ENCODE measurements around the gene NSUN3. TPM values are rescaled to one million over a fixed set of nuclear protein-coding genes. Genes with fewer than 3 reads are reported as not detected.
"Not testable (repeated sequence)": the region's sequence is repeated elsewhere in the genome, so short reads cannot be mapped to it uniquely, and the experiment has no call there.

Gene NSUN3
- total and polyA plus RNA-seq, 9 donors, result 7.1 to 14.9 (median 11.7) TPM

- TF ChIP-seq CTCF (IDR thresholded peaks at IDR 0.05) (no peak), POLR2A (IDR thresholded peaks at IDR 0.05) (no peak), EP300 (IDR thresholded peaks at IDR 0.05) (no peak)
- no peaks in the 10 kb centered on the region for H3K27me3 ChIP-seq
- no peak overlapping the region for H3K4me3 ChIP-seq
- no peak overlapping the region for H3K27ac ChIP-seq
- intact Hi-C loops (cut with DNase I), result no loop called here
- H3K9me3 ChIP-seq, result no peaks in the 10 kb centered on the region
- H3K4me1 ChIP-seq (ENCODE audit: insufficient read depth), result no peaks in the 10 kb centered on the region
- 79 to 80% (median 80%) methylated on average over 3 of the region's 3 CpGs for WGBS, 3 donors
- no peaks in the 10 kb centered on the region for H3K36me3 ChIP-seq
- no peak for DNase-seq
Measured at GRCh38 chr3:94098452-94098851, 35.6 kb downstream of the NSUN3 start.

- H3K4me3 ChIP-seq, result no peak overlapping the region
- H3K36me3 ChIP-seq, result no peaks in the 10 kb centered on the region
- intact Hi-C loops (cut with DNase I), result no loop called here
- no peaks in the 10 kb centered on the region for H3K4me1 ChIP-seq (ENCODE audit: insufficient read depth)
- 95 to 96% (median 96%) methylated on average over 1 of the region's 1 CpG for WGBS, 3 donors
- TF ChIP-seq EP300 (IDR thresholded peaks at IDR 0.05) (no peak), POLR2A (IDR thresholded peaks at IDR 0.05) (no peak), CTCF (IDR thresholded peaks at IDR 0.05) (no peak)
- H3K9me3 ChIP-seq, result no peaks in the 10 kb centered on the region
- no peaks in the 10 kb centered on the region for H3K27me3 ChIP-seq
- no peak overlapping the region for H3K27ac ChIP-seq
- DNase-seq, result no peak
Measured at GRCh38 chr3:94099311-94099710, 36.5 kb downstream of the NSUN3 start.

- H3K9me3 ChIP-seq, result no peaks in the 10 kb centered on the region
- DNase-seq, result no peak
- intact Hi-C loops (cut with DNase I), result no loop called here
- TF ChIP-seq CTCF (IDR thresholded peaks at IDR 0.05) (no peak), POLR2A (IDR thresholded peaks at IDR 0.05) (no peak), EP300 (IDR thresholded peaks at IDR 0.05) (no peak)
- no peaks in the 10 kb centered on the region for H3K4me1 ChIP-seq (ENCODE audit: insufficient read depth)
- no peak overlapping the region for H3K27ac ChIP-seq
- no peak overlapping the region for H3K4me3 ChIP-seq
- 60 to 63% (median 63%) methylated on average over 4 of the region's 4 CpGs for WGBS, 3 donors
- no peaks in the 10 kb centered on the region for H3K36me3 ChIP-seq
- H3K27me3 ChIP-seq, result no peaks in the 10 kb centered on the region
Measured at GRCh38 chr3:94101860-94102259, 39.0 kb downstream of the NSUN3 start.

GRCh38 chr3:94106268-94106667 is 43.4 kb downstream of the NSUN3 start:
- intact Hi-C loops (cut with DNase I), result no loop called here
- WGBS, 3 donors, result 16 to 30% (median 21%) methylated on average over 5 of the region's 5 CpGs

GRCh38 chr3:94110232-94110631 is 47.4 kb downstream of the NSUN3 start:
- H3K9me3 ChIP-seq; H3K4me3 ChIP-seq; intact Hi-C loops (cut with DNase I); H3K27me3 ChIP-seq; DNase-seq; H3K27ac ChIP-seq; H3K4me1 ChIP-seq (ENCODE audit: insufficient read depth); H3K36me3 ChIP-seq: not testable (repeated sequence)

More at GRCh38 chr3:94106268-94106667, 43.4 kb downstream of the NSUN3 start:
- Histone ChIP-seq H3K27ac (no peak overlapping the region), H3K27me3 (no peaks in the 10 kb centered on the region), H3K9me3 (no peaks in the 10 kb centered on the region), H3K4me1 (ENCODE audit: insufficient read depth) (no peaks in the 10 kb centered on the region), H3K36me3 (no peaks in the 10 kb centered on the region), H3K4me3 (no peak overlapping the region)
- TF ChIP-seq CTCF (IDR thresholded peaks at IDR 0.05), result no peak
- no peak for TF ChIP-seq POLR2A (IDR thresholded peaks at IDR 0.05)
- no peak for TF ChIP-seq EP300 (IDR thresholded peaks at IDR 0.05)
- no peak for DNase-seq
